Epithelial cell of esophagus (primary cell): Measurements from ENCODE around the gene NOSTRIN.

Experiments used
- DNase-seq: peaks from one replicate; pipeline ENCODE4 v3.0.0; 2010; ENCODE audit warnings: low read depth
- H3K4me3 ChIP-seq: 2 replicates; pipeline ENCODE4 v1.5.1; 2011; ENCODE audit warnings: mild to moderate bottlenecking, low read length, control low read depth
- CTCF ChIP-seq: IDR thresholded peaks from 2 replicates; pipeline ENCODE4 v1.5.1; 2011; ENCODE audit warnings: low read depth, mild to moderate bottlenecking, low read length, control low read depth, inconsistent platforms; ENCODE audit not compliant: insufficient read depth; ENCODE audit errors: missing control alignments

The NOSTRIN gene

GRCh38 chr2:168805615-168806014, 3.2 kb downstream of the NOSTRIN start:
- no peak overlapping the region for H3K4me3 ChIP-seq
- no peak for DNase-seq
- TF ChIP-seq CTCF, result no peak

- H3K4me3 ChIP-seq, result no peak overlapping the region
- no peak for TF ChIP-seq CTCF
- no peak for DNase-seq
Measured at GRCh38 chr2:168809537-168809936, 7.1 kb downstream of the NOSTRIN start.

GRCh38 chr2:168810235-168810634, 7.8 kb downstream of the NOSTRIN start:
- no peak for TF ChIP-seq CTCF
- no peak for DNase-seq
- H3K4me3 ChIP-seq, result no peak overlapping the region

- no peak for TF ChIP-seq CTCF
- no peak for DNase-seq
Measured at GRCh38 chr2:168811696-168812095, 9.3 kb downstream of the NOSTRIN start.

GRCh38 chr2:168814046-168814445, 11.6 kb downstream of the NOSTRIN start:
- peak; percentile 7 for DNase-seq
- no peak overlapping the region for H3K4me3 ChIP-seq
- no peak for TF ChIP-seq CTCF

More at GRCh38 chr2:168811696-168812095, 9.3 kb downstream of the NOSTRIN start:
- no peak overlapping the region for H3K4me3 ChIP-seq

GRCh38 chr2:168814939-168815907, 12.8 kb downstream of the NOSTRIN start:
- no peak for DNase-seq
- no peak for TF ChIP-seq CTCF
- H3K4me3 ChIP-seq, result no peak overlapping the region
